Astrocyte (in vitro differentiated cells and primary cell): ENCODE measurements around the gene TMEM191C. TPM values are rescaled to one million over a fixed set of nuclear protein-coding genes. Genes with fewer than 3 reads are reported as not detected.

Experiments used
- DNase-seq: peaks from one replicate; pipeline ENCODE4 v3.0.0-alpha.2; 2010; ENCODE audit warnings: low read depth
- FAIRE-seq: peaks from 2 replicates; lab custom pipeline; 2011; peaks lifted over from hg19 to GRCh38; lab: Jason Lieb, UNC
- H2AFZ ChIP-seq: 2 replicates; pipeline ENCODE4 v1.6.0; 2012; ENCODE audit warnings: low read depth, low read length, inconsistent platforms
- H3K27ac ChIP-seq: 2 replicates; pipeline ENCODE4 v1.5.1; 2011; ENCODE audit warnings: low read depth, low read length, inconsistent platforms
- H3K27me3 ChIP-seq: 2 replicates; pipeline ENCODE4 v1.6.0; 2011; ENCODE audit warnings: low read length, inconsistent platforms; ENCODE audit not compliant: insufficient read depth
- H3K36me3 ChIP-seq: 2 replicates; pipeline ENCODE4 v1.5.1; 2011; ENCODE audit warnings: low read length, inconsistent platforms; ENCODE audit not compliant: insufficient read depth
- H3K4me1 ChIP-seq: 2 replicates; pipeline ENCODE4 v1.5.1; 2011; ENCODE audit warnings: low read length, inconsistent platforms; ENCODE audit not compliant: insufficient read depth
- H3K4me2 ChIP-seq: 2 replicates; pipeline ENCODE4 v1.6.0; 2012; ENCODE audit warnings: low read length, inconsistent platforms
- H3K4me3 ChIP-seq: 2 replicates; pipeline ENCODE4 v1.5.1; 2011; ENCODE audit warnings: low read depth, mild to moderate bottlenecking, low read length, inconsistent platforms; ENCODE audit not compliant: insufficient read depth
- H3K79me2 ChIP-seq: 2 replicates; pipeline ENCODE4 v1.6.0; 2012; ENCODE audit warnings: mild to moderate bottlenecking, low read length, inconsistent platforms; ENCODE audit not compliant: insufficient read depth
- H3K9ac ChIP-seq: 2 replicates; pipeline ENCODE4 v1.6.0; 2012; ENCODE audit warnings: mild to moderate bottlenecking, low read length, inconsistent platforms
- H3K9me3 ChIP-seq: 2 replicates; pipeline ENCODE4 v1.5.1; 2012; ENCODE audit warnings: low read depth, mild to moderate bottlenecking, low read length, inconsistent platforms; ENCODE audit not compliant: insufficient read depth
- H4K20me1 ChIP-seq: 2 replicates; pipeline ENCODE4 v1.6.0; 2012; ENCODE audit warnings: low read length, inconsistent platforms; ENCODE audit not compliant: insufficient read depth
- H3K27ac Mint-ChIP-seq: one replicate; pipeline ENCODE4 v1.8.0; 2021; ENCODE audit warnings: mild to moderate bottlenecking, mixed read lengths; ENCODE audit not compliant: unreplicated experiment
- H3K27me3 Mint-ChIP-seq: one replicate; pipeline ENCODE4 v1.8.0; 2021; ENCODE audit warnings: low read depth, mixed read lengths; ENCODE audit not compliant: unreplicated experiment
- H3K36me3 Mint-ChIP-seq: one replicate; pipeline ENCODE4 v1.8.0; 2021; ENCODE audit warnings: low read depth, mixed read lengths; ENCODE audit not compliant: unreplicated experiment
- H3K4me1 Mint-ChIP-seq: one replicate; pipeline ENCODE4 v1.8.0; 2021; ENCODE audit warnings: low read depth, mixed read lengths; ENCODE audit not compliant: unreplicated experiment
- H3K4me3 Mint-ChIP-seq: one replicate; pipeline ENCODE4 v1.8.0; 2021; ENCODE audit warnings: mild to moderate bottlenecking, moderate library complexity, mixed read lengths; ENCODE audit not compliant: unreplicated experiment
- H3K9me3 Mint-ChIP-seq: one replicate; pipeline ENCODE4 v1.8.0; 2021; ENCODE audit warnings: mild to moderate bottlenecking, mixed read lengths; ENCODE audit not compliant: unreplicated experiment
- CTCF ChIP-seq: IDR thresholded peaks from 2 replicates; pipeline ENCODE4 v1.5.1; 2011; ENCODE audit warnings: low read depth, mild to moderate bottlenecking, inconsistent platforms, low read length, moderate library complexity; ENCODE audit not compliant: insufficient read depth
- EZH2 ChIP-seq: IDR thresholded peaks from 2 replicates; pipeline ENCODE4 v1.6.1; 2012; ENCODE audit warnings: mild to moderate bottlenecking, low read length, inconsistent platforms; ENCODE audit not compliant: insufficient read depth
- total RNA-seq: library from RNA; stranded (reverse); gene quantifications from 2 replicates; pipeline ENCODE4 v1.2.1, GENCODE V29; 2021

TMEM191C gene
- total RNA-seq, 1 donor from 2014 or later, result 3.4 TPM

- Mint-ChIP-seq H3K4me3 (no peak overlapping the region), H3K4me1 (peaks cover 2% of the 10 kb centered on the region), H3K36me3 (peaks cover 4% of the 10 kb centered on the region), H3K27me3 (no peaks in the 10 kb centered on the region), H3K9me3 (no peaks in the 10 kb centered on the region), H3K27ac (no peak overlapping the region)
- Histone ChIP-seq H3K79me2 (peaks cover 18% of the 10 kb centered on the region), H3K36me3 (no peaks in the 10 kb centered on the region), H2AFZ (no peak overlapping the region), H3K4me1 (no peaks in the 10 kb centered on the region), H4K20me1 (peaks cover 47% of the 10 kb centered on the region), H3K27me3 (no peaks in the 10 kb centered on the region), H3K4me3 (no peak overlapping the region), H3K9me3 (no peaks in the 10 kb centered on the region), H3K4me2 (no peak overlapping the region), H3K27ac (no peak overlapping the region), H3K9ac (no peak overlapping the region)
- no peak for FAIRE-seq
- no peak for TF ChIP-seq CTCF
- no peak for TF ChIP-seq EZH2
- no peak for DNase-seq
Observed at GRCh38 chr22:21443735-21444421, 23.3 kb upstream of the TMEM191C start.

GRCh38 chr22:21444701-21445436, 22.3 kb upstream of the TMEM191C start:
- Histone ChIP-seq H4K20me1 (peaks cover 56% of the 10 kb centered on the region), H3K36me3 (no peaks in the 10 kb centered on the region), H3K79me2 (peaks cover 18% of the 10 kb centered on the region), H3K4me3 (no peak overlapping the region), H3K4me2 (no peak overlapping the region), H3K27ac (no peak overlapping the region), H2AFZ (no peak overlapping the region), H3K4me1 (no peaks in the 10 kb centered on the region), H3K9ac (no peak overlapping the region), H3K9me3 (no peaks in the 10 kb centered on the region), H3K27me3 (no peaks in the 10 kb centered on the region)
- no peaks in the 10 kb centered on the region for H3K27me3 Mint-ChIP-seq
- no peaks in the 10 kb centered on the region for H3K9me3 Mint-ChIP-seq
- H3K36me3 Mint-ChIP-seq, result peaks cover 4% of the 10 kb centered on the region
- DNase-seq (no peak), FAIRE-seq (no peak)
- H3K4me1 Mint-ChIP-seq, result peaks cover 2% of the 10 kb centered on the region
- TF ChIP-seq EZH2 (no peak), CTCF (no peak)
- peak overlapping the region; percentile 18 for H3K27ac Mint-ChIP-seq
- no peak overlapping the region for H3K4me3 Mint-ChIP-seq
